Stimulated activated CD8-positive, alpha-beta memory T cell treated with anti-CD3 and anti-CD28 coated beads, Interleukin-4, amount 100 ng/mL, for 4 hours (primary cell): ENCODE measurements around the gene LRRC4.

Experiments used
- DNase-seq, 2 donors: peaks; one replicate each; pipeline ENCODE4 v3.0.0-alpha.2; 2020; ENCODE audit warnings: low read depth in 2 of 2, low spot score in 1 of 2

LRRC4 gene

GRCh38 chr7:128006550-128007302, 24.5 kb downstream of the LRRC4 start:
- DNase-seq: no peak

DNA sequence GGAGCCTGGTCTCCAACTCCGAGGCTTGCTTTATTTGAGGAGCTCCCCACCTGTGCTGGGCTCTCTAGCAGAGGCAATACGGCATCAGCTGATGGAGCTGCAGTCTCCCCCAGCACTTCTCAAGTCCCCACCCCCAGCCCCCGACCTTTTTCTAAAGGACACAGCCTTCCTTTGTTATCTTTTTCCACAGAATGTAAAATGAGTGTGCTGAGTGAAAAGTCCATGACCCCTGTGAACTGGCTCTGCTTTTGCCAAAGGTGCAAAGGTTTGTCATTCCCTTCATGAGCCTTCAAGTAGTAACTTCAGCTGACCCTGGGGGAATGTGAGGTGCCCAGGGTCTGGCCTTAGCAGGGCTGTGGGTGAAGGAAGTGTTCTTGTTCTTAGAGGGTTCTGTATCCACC, 25.5 kb downstream of the LRRC4 start:
- no peak for DNase-seq

GRCh38 chr7:128005117-128005516, 26.1 kb downstream of the LRRC4 start:
- DNase-seq: no peak

- no peak for DNase-seq
Observed at GRCh38 chr7:128004623-128005022, 26.6 kb downstream of the LRRC4 start.

GRCh38 chr7:128003787-128004186, 27.4 kb downstream of the LRRC4 start:
- DNase-seq: no peak

- no peak for DNase-seq
Observed at GRCh38 chr7:128003167-128003566, 28.1 kb downstream of the LRRC4 start.

GRCh38 chr7:128000854-128001265, 30.4 kb downstream of the LRRC4 start:
- DNase-seq: no peak

- DNase-seq: no peak
Observed at GRCh38 chr7:128000048-128000447, 31.2 kb downstream of the LRRC4 start.

DNA sequence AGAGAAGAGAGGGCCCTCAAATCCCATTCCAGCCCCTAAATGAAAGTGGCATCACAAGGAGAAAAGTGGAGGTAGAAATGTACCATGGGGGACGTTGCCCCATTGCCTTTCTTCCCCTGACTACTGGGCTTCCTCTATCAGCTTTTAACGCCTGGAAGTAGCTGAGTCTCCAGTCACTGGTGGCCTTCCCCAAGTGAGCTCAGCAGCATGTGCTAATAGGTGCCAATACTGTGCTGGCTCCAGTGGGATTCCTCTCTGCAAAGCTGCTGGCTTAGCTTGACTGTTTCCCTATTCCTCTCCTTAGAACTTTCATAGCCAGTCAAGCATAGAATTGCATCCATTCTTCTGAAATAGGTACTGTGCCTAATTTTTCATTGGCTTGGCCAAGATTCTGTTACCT, 32.6 kb downstream of the LRRC4 start:
- DNase-seq: no peak

- DNase-seq: no peak
Observed at GRCh38 chr7:127997226-127997922, 33.9 kb downstream of the LRRC4 start.

GRCh38 chr7:127996253-127997071, 34.8 kb downstream of the LRRC4 start:
- DNase-seq: no peak

GRCh38 chr7:127995881-127996215, 35.4 kb downstream of the LRRC4 start:
- no peak for DNase-seq

DNA sequence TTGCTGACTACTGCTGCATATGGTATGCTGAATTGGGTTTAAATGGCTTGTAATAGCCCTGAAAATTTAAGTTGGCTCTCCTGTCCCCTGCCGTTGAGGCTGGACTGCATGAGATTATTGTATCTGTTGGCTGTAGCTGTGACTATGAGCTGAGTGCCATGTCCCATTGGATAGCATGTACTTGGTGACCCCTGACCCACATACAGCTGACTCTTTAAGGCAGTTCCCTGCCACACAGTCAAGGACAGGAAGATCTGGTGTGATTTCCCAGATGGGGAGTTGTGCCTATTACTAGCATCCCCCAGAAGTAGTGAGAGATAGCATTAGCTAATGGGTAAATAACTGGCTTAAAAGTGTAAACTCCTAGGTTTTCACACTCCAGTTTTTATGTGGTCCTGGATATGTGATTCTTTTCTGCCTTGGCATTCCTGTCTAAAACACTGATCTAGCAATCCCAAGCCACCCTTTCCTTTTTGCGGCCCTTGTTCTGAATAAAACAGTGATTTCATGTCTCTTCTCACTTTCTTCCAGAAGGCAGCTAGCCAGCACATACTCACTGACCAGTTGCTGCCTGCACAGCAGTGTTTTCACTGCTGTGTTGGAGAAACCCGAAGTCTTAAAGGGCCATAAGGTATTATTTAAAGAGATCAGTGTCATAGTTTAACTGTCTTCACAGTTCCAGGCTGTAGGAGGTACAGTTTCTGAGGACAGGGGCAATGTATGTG, 35.9 kb downstream of the LRRC4 start:
- DNase-seq: no peak

DNA sequence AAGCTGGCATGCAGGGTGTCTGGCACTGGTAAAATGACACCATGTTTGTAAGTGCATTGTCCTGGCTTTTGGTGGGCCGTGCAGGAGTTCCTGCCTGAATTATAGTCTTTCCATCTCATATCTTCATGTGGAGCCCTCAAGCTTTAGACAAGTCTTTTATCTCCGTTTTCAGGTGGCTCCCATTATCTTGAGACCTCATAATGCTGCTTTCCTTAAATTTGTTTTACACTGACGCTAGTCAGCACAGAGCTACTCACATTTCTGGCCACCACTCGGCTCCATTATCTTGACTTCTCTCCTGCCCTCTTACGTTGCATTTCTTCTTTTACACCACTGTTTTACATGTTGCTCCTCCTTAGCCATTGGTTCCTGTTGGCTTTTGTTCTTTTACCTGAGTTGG, 37.2 kb downstream of the LRRC4 start:
- no peak for DNase-seq

DNA sequence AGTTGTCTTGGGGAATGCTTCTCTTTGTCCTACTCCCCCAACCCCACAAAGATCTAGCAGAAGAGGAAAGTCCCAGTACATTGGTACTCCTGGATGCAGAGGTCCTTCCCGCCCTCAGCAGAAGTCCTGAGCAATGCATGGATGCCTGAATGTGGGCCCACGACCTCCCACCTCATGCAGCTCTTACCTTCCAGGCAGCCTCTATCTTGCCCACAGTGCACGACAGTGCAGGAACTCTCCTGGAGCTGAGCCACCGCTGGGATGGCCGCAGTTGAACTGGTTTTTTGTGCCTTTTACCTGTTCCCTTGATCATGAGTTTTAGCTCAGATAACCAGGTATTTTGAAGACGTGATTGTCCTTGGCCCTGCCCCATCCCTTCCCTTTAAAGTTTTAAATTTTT, 37.9 kb downstream of the LRRC4 start:
- DNase-seq: no peak

GRCh38 chr7:127988751-127989150, 42.5 kb downstream of the LRRC4 start:
- no peak for DNase-seq

DNA sequence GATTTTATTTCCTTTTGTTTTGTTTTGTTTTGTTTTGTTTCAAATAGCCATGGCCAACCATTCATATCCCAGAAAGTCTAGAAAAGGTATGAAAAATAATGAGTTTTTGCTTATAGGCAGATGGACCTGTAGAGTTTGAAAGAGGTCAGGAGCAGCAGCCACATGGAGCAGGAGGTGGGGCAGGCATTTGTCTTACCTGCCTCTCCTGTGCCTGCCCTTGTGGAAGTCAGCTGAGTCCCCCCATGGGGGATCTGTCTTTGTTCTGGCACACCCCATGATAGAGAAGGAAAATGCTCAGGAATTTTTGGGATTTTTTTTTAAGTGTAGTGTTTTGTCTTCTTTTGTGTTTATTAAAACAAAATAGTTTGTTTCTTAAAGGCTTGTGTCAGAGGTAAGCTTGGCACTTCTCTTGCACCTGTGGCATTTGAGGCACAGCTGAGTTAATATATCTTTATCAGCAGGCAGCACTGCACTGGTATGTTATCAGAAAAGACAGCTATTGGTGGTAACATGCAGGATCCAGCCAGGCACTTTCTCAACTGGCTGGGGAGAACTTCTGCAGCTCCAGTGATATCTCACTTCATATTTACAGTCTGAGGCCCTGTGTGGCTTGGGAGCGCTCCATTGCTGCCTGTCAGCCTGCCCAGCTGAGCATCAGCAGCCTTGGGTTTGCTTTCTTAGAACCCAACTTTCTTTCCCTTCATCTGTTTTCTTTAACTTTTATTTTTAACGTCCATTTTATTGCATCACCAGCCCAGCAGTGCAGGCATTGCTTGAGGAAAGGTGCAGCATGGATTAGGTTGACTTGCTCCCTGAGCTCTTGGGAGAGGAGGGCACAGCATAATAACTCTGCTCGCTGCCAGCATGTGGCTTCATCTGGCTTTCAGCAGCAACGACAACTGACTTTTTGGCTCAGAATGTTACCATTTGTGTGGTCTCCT, 44.4 kb downstream of the LRRC4 start:
- DNase-seq: no peak

DNA sequence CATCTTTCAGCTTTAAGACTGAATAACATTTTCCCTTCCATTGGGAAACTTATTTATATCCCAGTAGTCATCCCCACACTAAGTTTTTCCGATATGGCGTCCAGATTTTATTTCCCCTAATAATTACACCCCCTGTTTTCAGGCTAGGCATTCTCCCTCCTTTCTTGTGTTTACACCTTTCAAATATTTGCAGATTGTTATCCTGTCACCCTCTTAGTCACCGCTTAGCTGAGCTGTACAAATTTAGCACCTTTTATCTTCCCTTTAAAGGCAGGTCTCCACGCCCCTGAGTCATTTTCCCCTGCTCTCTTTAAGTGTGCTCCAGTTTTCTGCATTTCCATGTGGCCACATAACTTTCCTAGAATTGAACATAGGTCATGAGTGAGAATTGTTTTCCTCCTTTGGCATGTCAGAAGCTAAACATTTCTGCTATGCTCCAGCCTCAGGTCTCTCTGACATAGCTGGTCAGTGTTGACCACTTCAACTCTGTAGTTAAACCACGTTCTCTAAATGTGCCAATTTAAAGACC, 47.4 kb downstream of the LRRC4 start:
- no peak for DNase-seq

DNA sequence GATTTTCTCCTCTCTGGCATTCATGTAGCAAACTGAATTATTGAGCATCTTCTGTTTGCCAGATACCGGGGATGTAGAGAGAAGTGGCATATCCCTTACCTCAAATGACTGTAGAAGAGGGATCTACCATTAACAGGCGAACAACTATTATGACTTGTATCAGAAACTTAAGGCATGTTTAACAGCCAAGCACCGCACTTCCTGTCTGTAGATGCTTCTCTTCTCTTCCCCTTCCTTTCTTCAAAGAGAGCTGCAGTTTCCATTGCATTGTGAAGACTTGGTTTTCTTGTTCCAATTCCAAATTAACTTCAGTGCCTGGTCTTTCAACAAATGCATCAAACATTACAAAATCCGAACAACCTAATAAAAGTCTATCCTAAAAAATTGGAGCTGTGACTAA, 49.3 kb downstream of the LRRC4 start:
- no peak for DNase-seq

DNA sequence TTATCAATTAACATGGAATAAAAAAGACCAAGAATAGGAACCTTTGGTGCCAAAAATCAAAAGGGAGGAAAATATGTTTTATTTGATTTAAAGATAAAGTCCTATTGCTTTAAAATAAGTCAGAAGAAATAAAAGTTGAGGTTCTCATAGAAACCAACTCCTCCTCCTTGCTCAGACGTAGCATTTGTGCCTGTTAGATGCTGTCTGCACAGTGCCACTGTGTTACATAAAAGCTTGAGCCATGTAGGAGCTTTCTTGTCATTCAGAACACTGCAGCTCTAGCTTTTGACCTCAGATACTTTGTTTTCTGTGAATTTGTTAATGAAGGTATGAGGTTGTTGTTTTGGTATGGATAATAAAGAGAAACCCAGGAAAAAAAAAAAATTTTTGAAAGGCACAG, 50.3 kb downstream of the LRRC4 start:
- no peak for DNase-seq
